Fibroblast of skin of abdomen (primary cell): ENCODE data around the gene SH3RF3.
A peak's percentile ranks its signal among the peaks of the same experiment; 100 is the strongest.

Experiments used
- DNase-seq: peaks from one replicate; pipeline ENCODE4 v3.0.0-alpha.2; 2013

The SH3RF3 gene

DNA sequence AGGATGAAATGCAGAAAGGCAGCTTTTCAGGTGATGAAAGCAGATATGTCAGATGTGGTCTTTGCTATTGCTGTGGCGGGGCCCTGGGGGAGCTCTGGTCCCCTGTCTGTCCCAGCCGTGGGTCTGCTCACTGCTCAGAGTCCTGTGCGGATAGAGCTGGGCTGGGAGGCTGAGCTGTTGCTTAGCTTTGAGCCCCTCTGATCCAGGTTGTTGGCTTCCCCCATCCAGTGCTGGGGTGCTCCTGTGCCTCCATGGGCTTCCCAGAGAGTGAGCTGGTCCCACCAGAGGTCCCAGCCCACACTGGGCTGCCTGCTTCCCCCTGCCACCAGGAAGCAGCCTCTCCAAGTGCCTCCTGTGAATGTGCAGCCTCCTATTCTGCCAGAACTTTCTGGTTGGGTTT lies 55.4 kb downstream of the SH3RF3 start:
- no peak for DNase-seq

DNA sequence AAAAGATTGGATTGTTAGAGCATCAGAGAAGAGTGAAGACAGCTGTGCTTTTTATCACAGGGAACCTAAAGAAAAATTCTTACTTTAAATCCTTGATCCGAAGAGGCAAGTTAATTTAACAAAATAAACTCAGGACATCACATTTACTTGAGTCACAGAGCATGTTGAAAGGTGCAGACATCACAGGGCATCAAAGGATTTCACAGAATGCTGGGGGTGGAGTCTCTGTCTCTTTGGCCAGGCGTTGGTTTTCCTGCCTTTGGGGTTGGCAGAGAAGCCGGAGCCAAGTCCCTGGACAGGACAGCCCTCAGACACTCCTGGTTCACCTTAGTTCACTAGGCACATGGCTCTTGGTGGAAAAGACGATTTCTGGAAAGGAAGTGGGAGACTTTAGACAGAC lies 56.3 kb downstream of the SH3RF3 start:
- DNase-seq, result peak; percentile 29

DNA sequence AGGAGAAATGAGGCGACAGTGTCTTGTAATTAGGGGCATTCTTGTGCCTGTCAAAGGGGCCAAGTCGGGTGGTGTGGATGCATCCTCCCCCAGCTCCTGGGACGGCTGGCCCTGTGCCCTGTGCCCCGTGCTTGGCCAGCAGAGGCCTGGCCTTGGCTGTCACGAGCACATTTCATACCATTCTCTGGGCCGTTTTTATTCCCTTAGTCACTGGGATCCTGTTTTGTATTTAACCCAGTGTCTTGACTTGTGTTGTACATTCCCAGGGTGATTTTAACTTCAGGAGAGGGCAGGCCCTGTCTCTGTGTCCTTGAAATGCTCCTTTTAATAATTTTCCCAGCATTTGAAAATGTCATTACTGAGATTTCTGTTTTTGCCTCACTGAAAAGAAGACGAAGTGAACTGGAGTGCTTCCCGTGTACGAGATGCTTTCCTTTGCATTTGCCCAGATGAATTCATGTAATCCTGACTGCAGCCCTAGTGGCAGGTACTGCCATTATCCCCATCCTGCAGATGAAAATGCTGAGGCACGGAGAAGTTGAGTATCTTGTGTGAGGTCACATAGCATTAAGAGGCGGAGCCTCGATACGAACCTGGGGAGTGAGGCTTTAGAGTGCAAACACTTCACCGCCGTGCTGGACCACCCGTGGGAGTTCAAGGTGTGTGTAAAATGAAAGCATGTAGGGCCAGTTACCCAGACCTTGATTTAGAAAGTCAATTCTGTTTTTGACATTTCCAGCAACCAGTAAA lies 57.0 kb downstream of the SH3RF3 start:
- DNase-seq, result no peak

DNA sequence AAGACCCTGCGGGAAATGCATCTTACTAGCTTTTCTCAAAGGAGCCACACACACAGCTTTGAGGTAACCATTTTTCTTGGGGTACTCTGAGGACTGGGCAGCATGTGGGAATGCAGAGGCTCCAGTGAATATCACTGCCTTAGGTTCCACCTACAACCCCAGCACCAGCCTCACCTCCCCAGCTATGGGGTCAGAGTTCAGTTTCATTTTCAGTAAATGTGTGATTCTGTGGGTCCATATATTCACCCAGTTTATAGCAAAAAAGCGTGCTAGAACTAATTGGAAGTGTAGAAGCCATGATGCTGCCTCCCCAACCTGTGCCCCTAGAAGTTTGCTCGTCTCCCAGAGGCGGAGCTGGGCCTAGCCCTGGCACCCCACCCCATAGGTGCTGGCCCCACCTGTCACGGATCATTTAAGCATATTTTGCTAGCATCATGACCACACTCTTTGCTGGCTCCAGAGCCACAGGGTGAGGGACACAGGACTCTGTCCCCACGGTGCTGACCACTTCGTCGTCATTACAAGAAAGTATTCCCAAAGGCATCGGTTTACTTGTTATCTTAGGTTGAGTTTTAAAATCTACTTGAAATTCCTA lies 57.7 kb downstream of the SH3RF3 start:
- no peak for DNase-seq

DNA sequence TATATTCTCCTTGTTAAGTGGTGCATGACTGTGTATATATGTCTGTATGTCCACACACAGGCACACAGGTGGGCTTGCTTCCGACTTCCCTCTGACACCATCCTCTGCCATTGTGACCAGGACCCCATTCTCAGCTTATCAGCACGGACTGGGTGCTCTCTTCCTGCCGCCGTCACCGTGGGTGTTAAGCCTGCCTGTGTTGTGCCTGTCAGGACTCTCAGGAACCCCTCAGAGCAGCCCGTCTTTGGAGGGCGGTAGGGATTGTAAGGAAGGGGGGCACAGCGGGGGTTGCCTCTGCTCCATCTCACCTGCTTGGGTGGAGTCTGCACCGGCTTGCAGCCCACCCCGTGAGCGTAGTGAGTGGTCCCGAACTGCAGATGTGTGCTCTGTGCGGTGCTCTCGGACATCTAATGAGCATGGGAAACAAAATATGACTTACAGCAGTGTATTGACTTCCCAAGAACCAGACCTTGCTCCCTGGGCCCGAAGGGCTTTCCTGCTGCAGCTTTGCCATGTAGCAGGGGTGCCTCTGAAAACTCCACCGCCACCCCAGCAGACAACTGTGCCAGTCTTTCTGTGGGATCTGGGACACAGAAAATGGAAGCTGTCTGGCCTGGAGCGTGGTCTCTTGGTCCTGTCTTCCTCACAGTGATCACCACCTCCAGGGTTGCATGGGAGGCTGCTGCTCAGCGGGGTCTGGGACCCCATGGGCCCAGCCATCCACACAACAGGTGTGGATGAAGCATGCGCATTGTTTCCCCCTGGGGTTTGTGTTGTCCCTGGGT lies 58.9 kb downstream of the SH3RF3 start:
- DNase-seq, result no peak

DNA sequence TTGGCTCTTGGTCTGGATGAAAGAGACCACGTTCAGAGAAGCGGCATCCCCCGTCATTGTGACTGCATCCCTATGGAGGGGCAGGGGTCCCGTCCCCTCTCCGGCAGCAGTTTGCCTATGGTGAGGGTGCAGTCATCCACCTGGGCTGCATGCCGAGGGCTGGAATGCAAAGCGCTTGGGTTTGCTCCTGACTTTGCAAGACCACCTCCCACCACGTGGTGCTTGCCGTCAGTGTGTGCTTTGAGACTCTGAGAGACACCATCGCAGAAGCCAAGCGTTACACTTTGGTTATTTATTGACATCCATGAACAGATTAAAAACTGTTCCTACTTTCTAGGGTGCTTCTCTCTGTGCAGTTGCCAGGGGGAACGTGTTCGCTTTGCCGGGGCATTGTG lies 59.5 kb downstream of the SH3RF3 start:
- DNase-seq, result no peak

DNA sequence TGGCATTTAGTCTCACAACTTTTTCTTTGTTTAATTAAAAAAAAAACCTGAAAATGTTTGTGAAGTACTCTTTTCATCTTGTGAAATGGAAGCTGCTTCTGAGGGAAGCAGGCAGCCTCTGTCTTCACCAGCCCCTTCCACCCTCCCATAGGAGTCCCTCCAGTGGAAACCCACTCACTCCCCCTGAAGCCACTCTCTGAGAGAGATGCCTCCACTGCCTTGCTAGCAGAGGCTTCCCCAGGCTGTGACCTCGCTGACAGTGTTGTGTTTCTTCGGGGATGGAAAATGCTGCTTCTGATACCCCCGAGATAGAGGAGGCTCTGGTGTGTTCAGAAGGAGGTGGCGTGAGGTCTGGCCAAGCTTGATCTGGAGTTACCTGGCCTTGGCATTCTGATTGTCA lies 59.9 kb downstream of the SH3RF3 start:
- DNase-seq, result no peak

DNA sequence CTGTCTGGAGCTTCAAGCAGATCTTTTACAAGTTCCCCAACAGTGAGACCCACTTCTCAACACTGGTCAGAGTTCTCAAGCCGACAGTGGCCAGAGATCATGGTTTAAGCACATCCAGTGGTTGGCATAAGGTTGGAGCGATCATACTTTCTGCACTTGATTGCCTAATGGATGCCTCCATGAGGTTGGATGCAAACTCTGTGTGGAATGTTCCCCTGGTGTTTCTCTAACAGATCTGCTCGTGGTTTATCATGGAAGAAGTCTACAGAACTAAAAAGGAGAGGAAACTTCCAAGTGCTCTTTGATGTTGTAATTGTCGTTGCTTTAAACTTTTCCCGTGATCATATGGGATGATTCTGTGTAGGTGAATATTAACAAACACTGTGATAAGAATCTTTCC lies 60.7 kb downstream of the SH3RF3 start:
- no peak for DNase-seq

DNA sequence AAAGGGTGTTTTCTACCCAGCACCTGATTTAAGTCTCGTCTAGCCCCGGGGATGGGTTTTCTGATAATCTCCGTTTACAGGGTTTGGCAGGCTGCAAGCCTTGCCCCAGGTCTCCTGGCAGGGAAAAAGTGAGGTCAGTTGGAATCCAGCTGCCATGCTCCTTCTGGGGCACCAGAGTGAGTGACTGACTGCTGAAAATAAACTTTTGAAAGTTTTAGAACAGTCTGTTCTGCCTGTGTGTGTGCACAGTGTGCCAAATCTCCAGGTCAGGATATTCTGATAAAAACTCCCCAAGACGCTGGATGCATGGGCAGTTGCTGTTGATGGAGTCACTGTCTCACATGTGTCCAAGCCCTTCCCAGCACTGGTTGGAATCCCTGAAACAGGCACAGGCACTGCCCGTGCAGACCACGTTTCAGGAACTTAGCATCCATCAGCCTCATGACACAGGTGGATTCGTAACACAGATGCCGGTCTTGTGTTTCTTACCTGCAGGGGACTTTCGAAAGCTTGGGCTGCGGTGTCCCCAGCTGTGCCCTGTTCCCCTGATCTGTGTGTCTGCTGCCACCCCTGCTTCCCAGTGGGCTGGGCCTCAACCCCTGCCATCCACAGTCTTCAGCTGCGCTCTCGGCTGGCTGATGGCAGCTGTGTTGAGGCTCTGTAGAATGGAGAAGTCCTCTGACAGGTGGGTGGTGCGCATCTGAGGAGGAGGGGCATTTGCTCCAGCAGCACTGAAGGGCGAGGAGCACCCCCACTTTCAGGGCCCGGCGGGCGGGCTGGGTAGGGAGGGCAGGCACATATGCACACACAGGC lies 65.0 kb downstream of the SH3RF3 start:
- DNase-seq, result no peak

DNA sequence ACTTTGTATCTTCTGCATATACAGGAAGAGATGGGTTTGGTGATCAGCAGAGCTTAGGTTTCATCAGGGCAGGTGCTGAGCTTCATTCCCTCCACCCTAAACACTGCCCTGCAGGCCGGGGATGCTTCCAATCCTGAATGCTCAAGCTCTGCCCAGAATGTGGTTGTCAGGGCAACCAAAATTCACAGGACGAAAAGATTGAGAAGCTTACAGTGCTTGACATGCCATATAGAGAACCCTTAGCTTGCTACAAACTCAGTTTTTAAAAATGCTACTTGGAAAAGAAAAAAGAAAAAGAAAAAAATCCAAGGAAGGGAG lies 65.6 kb downstream of the SH3RF3 start:
- DNase-seq, result no peak

DNA sequence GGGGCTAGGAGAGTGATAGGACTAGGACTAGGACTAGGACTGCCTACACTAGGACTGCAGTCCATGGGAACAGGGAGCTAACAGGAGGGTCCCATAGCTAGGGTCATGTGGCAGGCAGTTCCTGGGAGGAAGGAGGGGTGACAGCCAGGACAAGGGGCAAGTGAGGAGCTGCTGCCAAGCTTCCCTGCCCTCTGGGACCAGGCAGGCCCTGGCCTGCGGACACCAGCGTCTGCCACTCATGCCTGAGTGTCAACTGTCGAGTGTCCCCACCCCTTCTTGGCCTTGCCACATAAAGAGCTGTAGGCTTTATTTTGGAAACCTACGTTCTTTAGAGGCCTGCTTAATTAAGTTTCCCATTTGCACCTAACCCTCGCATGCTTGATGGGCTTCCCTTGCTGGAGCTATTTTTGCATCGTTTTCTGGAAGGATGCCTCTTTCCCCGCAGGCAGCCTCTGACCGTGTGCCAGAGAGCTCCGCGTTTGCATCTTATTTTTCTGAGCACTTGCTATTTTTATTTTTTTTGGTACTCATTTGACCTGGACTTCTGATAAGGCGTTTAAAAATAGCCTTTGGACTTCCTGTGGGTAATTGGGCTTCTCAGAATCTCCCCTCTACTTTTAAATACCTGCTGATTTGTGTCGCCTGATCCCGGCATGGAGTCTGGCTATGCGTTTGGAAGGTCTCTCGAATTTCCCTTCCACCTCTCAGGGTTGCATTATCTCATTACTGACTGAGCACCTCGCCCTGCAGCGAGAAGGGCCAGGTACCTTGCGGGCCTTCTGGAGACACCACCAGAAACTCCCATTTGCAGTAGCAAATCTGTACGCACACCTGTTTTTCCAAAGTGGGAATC lies 66.4 kb downstream of the SH3RF3 start:
- DNase-seq, result no peak

DNA sequence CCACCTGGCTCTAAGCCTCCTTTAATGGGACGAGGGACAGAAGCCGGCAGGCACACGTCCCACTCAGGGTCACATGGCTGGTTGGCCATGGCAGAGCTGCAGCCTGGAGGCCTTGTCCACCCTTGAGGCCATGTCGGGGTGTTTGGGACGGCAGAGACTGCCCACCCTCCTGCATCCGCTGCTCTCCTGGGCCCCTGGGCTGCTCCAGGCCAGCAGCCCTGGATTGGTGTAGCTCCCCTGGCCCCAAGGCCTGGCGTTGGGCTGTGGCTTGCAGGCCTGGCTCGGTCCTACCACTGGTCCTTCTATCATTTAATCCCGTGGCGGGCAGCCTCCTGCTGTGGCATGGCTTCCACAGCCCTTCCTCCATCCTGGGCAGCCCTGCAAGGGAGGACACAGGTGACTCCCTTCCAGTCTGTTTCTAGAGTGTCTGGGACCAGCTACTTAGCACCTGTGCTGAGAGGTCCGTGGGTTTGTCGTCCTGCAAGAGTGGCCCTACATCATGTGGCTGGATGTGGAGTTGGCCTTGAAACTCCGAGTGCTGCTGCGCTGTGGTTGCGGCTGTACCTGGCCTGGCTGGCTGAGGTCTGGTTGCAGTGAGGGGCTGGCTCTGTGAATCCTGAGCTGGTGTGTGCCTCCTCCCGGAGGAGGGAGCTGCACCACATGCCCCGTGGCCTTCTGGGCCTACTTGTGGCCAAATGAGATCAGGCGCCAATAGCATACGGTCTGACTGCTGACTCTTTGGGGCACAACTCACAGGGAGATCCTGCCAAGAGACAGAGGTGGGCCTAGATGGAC lies 67.3 kb downstream of the SH3RF3 start:
- DNase-seq, result no peak

DNA sequence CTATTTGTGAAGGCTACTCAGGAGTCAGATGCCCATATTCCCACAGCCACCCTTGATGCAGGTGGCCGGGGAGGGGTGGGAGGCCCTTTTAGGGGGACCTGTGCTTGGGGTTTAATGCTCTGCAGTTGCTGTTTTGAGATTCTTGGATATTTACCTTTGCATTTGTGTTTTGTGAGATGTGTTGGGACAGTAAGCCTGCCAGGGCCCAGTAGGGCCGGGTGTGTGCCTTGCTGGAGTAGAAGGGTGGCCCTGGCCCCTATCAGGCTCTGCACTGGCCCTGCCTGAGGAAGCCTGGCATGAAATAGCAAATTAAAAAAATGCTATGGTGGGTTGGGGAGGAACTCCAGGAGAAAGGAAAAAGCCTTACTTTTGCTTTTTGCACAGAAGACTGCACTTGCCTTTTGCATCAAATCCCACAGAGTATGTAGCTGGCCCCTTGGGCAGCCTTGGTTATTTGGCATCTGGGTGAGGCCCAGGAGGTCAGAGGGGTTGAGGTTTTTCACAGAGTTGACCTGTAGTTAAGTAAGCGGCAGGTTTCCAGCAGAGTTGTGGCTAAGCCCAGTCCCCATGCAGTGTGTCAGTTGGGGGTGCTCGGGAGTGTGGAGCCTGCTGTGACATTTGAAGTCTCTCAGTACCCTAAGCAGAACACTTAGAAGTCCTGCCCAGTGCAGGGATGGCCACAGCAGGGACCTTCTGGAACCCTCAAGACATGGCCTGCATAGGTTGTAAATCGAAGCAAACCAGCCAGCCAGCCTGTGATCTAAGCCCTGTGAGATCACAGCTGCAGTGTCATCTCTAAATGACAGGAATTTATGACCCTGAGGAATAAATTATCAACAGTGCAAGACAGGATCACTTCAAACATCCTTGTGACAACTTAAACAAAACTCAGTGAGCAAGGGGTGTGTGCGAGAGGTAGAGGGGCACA lies 68.8 kb downstream of the SH3RF3 start:
- no peak for DNase-seq

DNA sequence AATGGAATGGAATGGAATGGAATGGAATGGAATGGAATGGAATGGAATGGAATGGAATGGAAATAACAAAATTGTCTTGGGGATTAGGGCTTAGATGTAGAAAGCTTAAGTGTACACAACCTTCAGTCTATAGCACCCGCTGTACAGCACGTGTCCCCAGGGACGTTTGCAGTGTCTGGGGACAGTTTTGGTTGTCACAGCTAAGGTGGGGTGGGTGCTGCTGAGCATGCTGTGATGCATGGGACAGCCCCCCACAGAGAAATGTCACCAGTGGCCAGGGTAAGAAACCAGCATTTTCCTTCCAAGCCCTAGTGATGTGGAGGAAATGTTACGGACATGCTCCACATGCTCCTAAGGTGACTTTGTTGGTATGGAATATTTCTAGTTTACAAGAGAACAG lies 70.8 kb downstream of the SH3RF3 start:
- no peak for DNase-seq

DNA sequence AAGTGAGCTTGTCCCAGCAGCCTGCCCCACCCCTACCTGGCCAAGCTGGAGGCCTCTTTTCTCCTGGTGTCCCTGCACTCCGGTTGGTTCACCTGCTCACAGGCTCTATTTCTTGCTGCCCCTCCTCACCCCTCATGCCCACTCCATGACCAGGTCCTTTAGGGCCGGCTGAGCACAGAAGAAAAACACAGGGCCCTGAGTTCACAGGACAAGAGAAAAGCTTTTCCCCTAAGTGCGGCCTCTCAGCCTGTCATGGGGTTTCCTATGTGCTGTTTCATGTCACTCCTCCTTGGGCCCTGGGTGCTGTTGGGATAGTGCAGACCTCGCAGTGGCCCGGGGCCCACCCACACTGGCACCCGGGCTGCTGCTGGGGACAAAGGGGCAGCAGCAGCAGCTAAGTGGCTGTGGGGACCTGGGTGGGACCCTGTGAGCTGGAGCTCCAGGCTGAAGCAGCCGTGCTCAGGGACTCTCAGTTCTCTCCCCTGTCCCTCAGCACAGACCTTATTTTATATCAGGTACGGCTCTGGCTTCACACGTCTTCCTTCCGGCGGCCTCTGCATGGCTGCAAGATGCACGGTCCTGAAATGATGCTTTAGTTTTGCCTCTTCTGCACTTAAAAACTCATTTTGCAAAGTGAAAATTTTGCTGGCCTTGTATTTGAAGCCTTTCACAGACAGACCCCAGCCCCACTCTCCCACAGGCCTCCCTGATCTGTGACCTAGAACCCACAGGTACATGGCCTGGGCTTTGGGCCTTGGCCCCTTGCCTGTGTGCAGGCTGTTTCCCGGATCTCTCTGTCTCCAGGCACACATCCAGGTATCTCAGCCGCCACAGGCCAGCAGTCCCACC lies 71.8 kb downstream of the SH3RF3 start:
- DNase-seq, result no peak

DNA sequence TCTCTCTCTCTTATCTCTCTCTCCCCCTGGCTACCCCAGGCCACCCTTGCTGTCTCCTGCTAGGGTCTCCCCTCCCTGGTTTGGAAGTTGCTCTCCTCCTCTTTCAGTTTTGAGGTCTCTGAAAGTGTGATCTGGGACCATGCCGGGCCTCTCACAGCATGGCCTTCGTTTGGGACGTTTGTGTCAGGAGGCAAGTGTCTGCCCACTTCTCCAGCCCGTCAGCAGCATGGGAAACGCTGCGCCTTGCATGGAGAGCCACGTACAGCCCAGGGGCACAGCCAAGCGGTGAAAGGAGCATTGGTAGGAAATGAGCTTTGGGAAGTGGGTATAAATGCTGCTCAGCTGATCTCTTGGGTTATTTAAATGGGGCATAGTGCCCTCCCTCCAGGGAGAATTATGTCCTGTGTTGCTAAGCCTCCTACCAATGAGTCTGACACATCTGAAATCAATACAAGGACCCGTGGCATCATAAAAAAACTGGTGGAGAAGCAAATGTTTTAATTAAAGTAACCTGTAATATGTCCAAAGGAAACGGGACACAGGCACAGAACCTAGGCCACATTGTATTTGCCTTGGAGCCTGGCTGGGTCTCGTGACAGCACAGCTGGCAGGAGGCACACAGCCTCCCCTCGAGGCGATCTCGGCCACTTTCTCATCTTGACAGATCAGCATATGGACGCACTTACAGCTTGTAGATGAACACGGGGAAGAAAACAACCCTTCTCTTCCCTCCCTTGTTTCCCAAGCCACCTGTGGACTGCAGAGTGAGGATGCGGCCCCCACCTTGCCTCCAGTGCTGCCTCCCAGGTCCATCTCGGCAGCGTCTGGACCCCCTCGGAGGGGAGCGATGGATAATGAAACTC lies 72.7 kb downstream of the SH3RF3 start:
- no peak for DNase-seq

DNA sequence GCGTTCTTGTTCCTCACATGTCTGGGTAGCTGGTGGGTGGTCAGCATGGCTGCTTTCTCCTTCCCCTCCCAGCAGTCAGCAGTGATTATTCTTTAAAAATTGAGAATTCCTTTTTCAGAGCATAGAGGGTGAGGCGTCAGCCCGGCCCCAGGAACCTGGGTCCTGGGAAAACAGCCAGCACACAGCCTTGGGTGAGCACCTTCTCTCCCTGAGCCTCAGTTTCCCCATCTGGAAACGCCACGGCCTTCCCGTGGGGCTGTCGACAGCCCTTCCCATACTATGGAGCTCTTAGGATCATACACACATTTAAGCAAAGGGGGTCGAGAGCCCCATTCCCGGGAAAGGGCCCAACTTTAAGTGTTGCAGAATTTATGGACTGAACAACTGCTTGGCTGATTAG lies 73.5 kb downstream of the SH3RF3 start:
- DNase-seq, result no peak
